Upper lobe of right lung (tissue), 1 donor: ENCODE results near the gene TOM1. TPM values are rescaled to one million over a fixed set of nuclear protein-coding genes. Genes with fewer than 3 reads are reported as not detected.
A peak's percentile ranks its signal among the peaks of the same experiment; 100 is the strongest.

ENCODE experiments used
- ATAC-seq: fragments of 200-7000 bp; cut with Tn5 transposase; one replicate; pipeline ENCODE4 v1.9.1; 2020; ENCODE audit warnings: mild to moderate bottlenecking, moderate library complexity
- DNase-seq: peaks from one replicate; pipeline ENCODE4 v3.0.0-alpha.2; 2020
- H3K27ac ChIP-seq: fragments of 200-600 bp; one replicate; pipeline ENCODE4 v1.8.0; 2022
- H3K27me3 ChIP-seq: fragments of 200-600 bp; one replicate; pipeline ENCODE4 v1.8.0; 2022; ENCODE audit warnings: mild to moderate bottlenecking
- H3K36me3 ChIP-seq: fragments of 200-600 bp; one replicate; pipeline ENCODE4 v1.8.0; 2022
- H3K4me1 ChIP-seq: fragments of 200-600 bp; one replicate; pipeline ENCODE4 v1.8.0; 2022
- H3K4me3 ChIP-seq: fragments of 200-600 bp; one replicate; pipeline ENCODE4 v1.8.0; 2022; ENCODE audit warnings: mild to moderate bottlenecking
- H3K9me3 ChIP-seq: fragments of 200-600 bp; one replicate; pipeline ENCODE4 v1.8.0; 2022
- CTCF ChIP-seq: fragments of 200-600 bp; IDR thresholded peaks from one replicate; pipeline ENCODE4 v1.8.0; 2022; ENCODE audit warnings: antibody characterized with exemption
- intact Hi-C: fragments of 100-400 bp; cut with DNase I; formaldehyde crosslinking; loops from one replicate; pipeline ENCODE4 v1.11.0; 2022
- total RNA-seq: library from RNA; stranded (reverse); fragmentation: NEBNext Ultra II Directional; extraction: Animal tissue kit (Norgen Biotek cat#: 25700); gene quantifications from one replicate; pipeline ENCODE4 v1.2.1, GENCODE V29; 2021
- donor health status: DM: no; HTN: yes; CAD: no; lungs with severe emphysema.

The TOM1 gene
- total RNA-seq, 1 donor from 2014 or later: 101 TPM

- no peak for TF ChIP-seq CTCF
- Histone ChIP-seq H3K4me1 (peaks cover 20% of the 10 kb centered on the region), H3K9me3 (no peaks in the 10 kb centered on the region), H3K27ac (peak overlapping the region; percentile 49), H3K36me3 (peaks cover 26% of the 10 kb centered on the region), H3K4me3 (no peak overlapping the region), H3K27me3 (no peaks in the 10 kb centered on the region)
- intact Hi-C loops: loop anchor here (10.0 kb wide), 1 partner anchor 235 kb away; no protein-coding TSS in a partner anchor
- no peak for ATAC-seq
- peak; percentile 69 for DNase-seq
Observed at GRCh38 chr22:35349704-35350538, 50.2 kb downstream of the TOM1 start.

- DNase-seq (peak; percentile 95), ATAC-seq (peak; percentile 90)
- intact Hi-C loops: loop anchor here (10.0 kb wide), 1 partner anchor 234 kb away; no protein-coding TSS in a partner anchor
- Histone ChIP-seq H3K9me3 (no peaks in the 10 kb centered on the region), H3K27ac (peak overlapping the region; percentile 49), H3K27me3 (no peaks in the 10 kb centered on the region), H3K4me3 (peak overlapping the region; percentile 51), H3K4me1 (peaks cover 20% of the 10 kb centered on the region), H3K36me3 (peaks cover 17% of the 10 kb centered on the region)
- peak; percentile 90 for TF ChIP-seq CTCF
Observed at GRCh38 chr22:35350539-35351503, 51.1 kb downstream of the TOM1 start.

- peaks cover 6% of the 10 kb centered on the region for H3K36me3 ChIP-seq
- no peaks in the 10 kb centered on the region for H3K9me3 ChIP-seq
- peak; percentile 30 for TF ChIP-seq CTCF
- peaks cover 20% of the 10 kb centered on the region for H3K4me1 ChIP-seq
- no peak overlapping the region for H3K4me3 ChIP-seq
- peak overlapping the region; percentile 78 for H3K27ac ChIP-seq
- intact Hi-C loops: loop anchor here (10.0 kb wide), 1 partner anchor 232 kb away; no protein-coding TSS in a partner anchor
- ATAC-seq (peak; percentile 73), DNase-seq (peak; percentile 90)
- H3K27me3 ChIP-seq: no peaks in the 10 kb centered on the region
Observed at GRCh38 chr22:35352214-35353111, 52.8 kb downstream of the TOM1 start.

GRCh38 chr22:35353318-35353717 is 53.6 kb downstream of the TOM1 start:
- Histone ChIP-seq H3K27ac (peak overlapping the region; percentile 55), H3K36me3 (no peaks in the 10 kb centered on the region), H3K4me3 (no peak overlapping the region), H3K9me3 (no peaks in the 10 kb centered on the region), H3K27me3 (no peaks in the 10 kb centered on the region), H3K4me1 (peaks cover 20% of the 10 kb centered on the region)
- intact Hi-C loops: loop anchor here (10.0 kb wide), 1 partner anchor 231 kb away; no protein-coding TSS in a partner anchor
- TF ChIP-seq CTCF: no peak
- DNase-seq (peak; percentile 84), ATAC-seq (peak; percentile 30)
